Mucosa of stomach (tissue), 1 donor: Measurements from ENCODE around the gene PHRF1.

ENCODE experiments used
- H3K27me3 ChIP-seq: one replicate; pipeline ENCODE4 v1.7.0; 2013; ENCODE audit warnings: mild to moderate bottlenecking, low read length; ENCODE audit not compliant: control insufficient read depth, insufficient read depth
- H3K36me3 ChIP-seq: one replicate; pipeline ENCODE4 v1.7.0; 2013; ENCODE audit warnings: low read length; ENCODE audit not compliant: control insufficient read depth, insufficient read depth
- H3K4me1 ChIP-seq: one replicate; pipeline ENCODE4 v1.7.0; 2013; ENCODE audit warnings: mild to moderate bottlenecking, low read length; ENCODE audit not compliant: control insufficient read depth, insufficient read depth
- H3K4me3 ChIP-seq: one replicate; pipeline ENCODE4 v1.7.0; 2013; ENCODE audit warnings: low read length
- H3K9ac ChIP-seq: one replicate; pipeline ENCODE4 v1.7.0; 2013; ENCODE audit warnings: mild to moderate bottlenecking, low read length, moderate library complexity
- H3K9me3 ChIP-seq: one replicate; pipeline ENCODE4 v1.7.0; 2013; ENCODE audit warnings: mild to moderate bottlenecking, low read length, moderate library complexity; ENCODE audit not compliant: control insufficient read depth
- donor health status: Pancreatic carcinoma.

PHRF1 gene

GRCh38 chr11:627308-627576, 51.0 kb downstream of the PHRF1 start:
- Histone ChIP-seq H3K36me3 (no peaks in the 10 kb centered on the region), H3K9me3 (no peaks in the 10 kb centered on the region), H3K27me3 (peaks cover 4% of the 10 kb centered on the region), H3K4me1 (peaks cover 33% of the 10 kb centered on the region), H3K9ac (no peak overlapping the region), H3K4me3 (no peak overlapping the region)

GRCh38 chr11:628056-628455, 51.8 kb downstream of the PHRF1 start:
- H3K27me3 ChIP-seq, result peaks cover 4% of the 10 kb centered on the region
- H3K4me3 ChIP-seq, result no peak overlapping the region
- H3K9ac ChIP-seq, result no peak overlapping the region
- H3K9me3 ChIP-seq, result no peaks in the 10 kb centered on the region
- peaks cover 33% of the 10 kb centered on the region for H3K4me1 ChIP-seq
- H3K36me3 ChIP-seq, result no peaks in the 10 kb centered on the region

- Histone ChIP-seq H3K27me3 (peaks cover 4% of the 10 kb centered on the region), H3K9ac (no peak overlapping the region), H3K36me3 (no peaks in the 10 kb centered on the region), H3K4me3 (no peak overlapping the region), H3K9me3 (no peaks in the 10 kb centered on the region), H3K4me1 (peaks cover 23% of the 10 kb centered on the region)
These were observed 52.9 kb downstream of the PHRF1 start for GRCh38 chr11:629237-629583.

DNA sequence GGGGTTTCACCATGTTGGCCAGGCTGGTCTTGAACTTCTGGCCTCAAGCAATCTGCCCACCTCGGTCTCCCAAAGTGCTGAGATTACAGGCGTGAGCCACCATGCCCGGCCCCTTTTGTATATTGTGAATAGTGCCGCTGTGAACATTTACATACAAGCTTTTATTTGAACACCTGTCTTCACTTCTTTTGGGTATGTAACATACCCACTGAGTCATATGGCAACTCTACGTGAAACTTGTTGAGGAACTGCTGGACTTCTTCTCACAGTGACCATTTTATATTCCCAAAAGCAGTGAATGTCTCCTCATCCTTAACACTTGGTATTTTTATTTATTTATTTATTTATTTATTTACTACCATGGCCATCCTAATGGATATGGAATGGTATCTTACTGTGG, 54.6 kb downstream of the PHRF1 start:
- H3K9ac ChIP-seq, result no peak overlapping the region
- H3K4me3 ChIP-seq, result no peak overlapping the region
- H3K36me3 ChIP-seq, result no peaks in the 10 kb centered on the region
- H3K9me3 ChIP-seq, result no peaks in the 10 kb centered on the region
- H3K27me3 ChIP-seq, result peaks cover 1% of the 10 kb centered on the region
- H3K4me1 ChIP-seq, result peaks cover 8% of the 10 kb centered on the region

- no peak overlapping the region for H3K4me3 ChIP-seq
- H3K4me1 ChIP-seq, result peaks cover 6% of the 10 kb centered on the region
- no peak overlapping the region for H3K9ac ChIP-seq
- peaks cover 26% of the 10 kb centered on the region for H3K27me3 ChIP-seq
- H3K36me3 ChIP-seq, result no peaks in the 10 kb centered on the region
- no peaks in the 10 kb centered on the region for H3K9me3 ChIP-seq
These were observed 59.8 kb downstream of the PHRF1 start for GRCh38 chr11:635945-636510.

GRCh38 chr11:636511-637332, 60.5 kb downstream of the PHRF1 start, which contains the start of gene DRD4:
Gene DRD4, plus strand, starts transcription at chr11:637269. Its CDS starts 36 bp downstream, at chr11:637305.
- Histone ChIP-seq H3K4me3 (no peak within 1 kb of the TSS), H3K9ac (no peak within 1 kb of the TSS), H3K4me1 (peaks cover 6% of the 10 kb centered on the region), H3K36me3 (no peaks in the 10 kb centered on the region), H3K27me3 (peaks cover 26% of the 10 kb centered on the region), H3K9me3 (no peaks in the 10 kb centered on the region)

DNA sequence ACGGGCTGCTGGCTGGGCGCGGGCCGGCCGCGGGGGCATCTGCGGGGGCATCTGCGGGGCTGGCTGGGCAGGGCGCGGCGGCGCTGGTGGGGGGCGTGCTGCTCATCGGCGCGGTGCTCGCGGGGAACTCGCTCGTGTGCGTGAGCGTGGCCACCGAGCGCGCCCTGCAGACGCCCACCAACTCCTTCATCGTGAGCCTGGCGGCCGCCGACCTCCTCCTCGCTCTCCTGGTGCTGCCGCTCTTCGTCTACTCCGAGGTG, 61.0 kb downstream of the PHRF1 start:
- no peak overlapping the region for H3K9ac ChIP-seq
- peaks cover 26% of the 10 kb centered on the region for H3K27me3 ChIP-seq
- no peak overlapping the region for H3K4me3 ChIP-seq
- no peaks in the 10 kb centered on the region for H3K36me3 ChIP-seq
- no peaks in the 10 kb centered on the region for H3K9me3 ChIP-seq
- H3K4me1 ChIP-seq, result peaks cover 6% of the 10 kb centered on the region

GRCh38 chr11:637593-638521, 61.6 kb downstream of the PHRF1 start:
- H3K4me3 ChIP-seq, result no peak overlapping the region
- no peaks in the 10 kb centered on the region for H3K9me3 ChIP-seq
- H3K27me3 ChIP-seq, result peaks cover 26% of the 10 kb centered on the region
- no peak overlapping the region for H3K9ac ChIP-seq
- no peaks in the 10 kb centered on the region for H3K36me3 ChIP-seq
- H3K4me1 ChIP-seq, result peaks cover 6% of the 10 kb centered on the region

GRCh38 chr11:638631-639331, 62.5 kb downstream of the PHRF1 start:
- Histone ChIP-seq H3K4me1 (peaks cover 6% of the 10 kb centered on the region), H3K4me3 (no peak overlapping the region), H3K9me3 (no peaks in the 10 kb centered on the region), H3K27me3 (peaks cover 26% of the 10 kb centered on the region), H3K36me3 (no peaks in the 10 kb centered on the region), H3K9ac (no peak overlapping the region)

DNA sequence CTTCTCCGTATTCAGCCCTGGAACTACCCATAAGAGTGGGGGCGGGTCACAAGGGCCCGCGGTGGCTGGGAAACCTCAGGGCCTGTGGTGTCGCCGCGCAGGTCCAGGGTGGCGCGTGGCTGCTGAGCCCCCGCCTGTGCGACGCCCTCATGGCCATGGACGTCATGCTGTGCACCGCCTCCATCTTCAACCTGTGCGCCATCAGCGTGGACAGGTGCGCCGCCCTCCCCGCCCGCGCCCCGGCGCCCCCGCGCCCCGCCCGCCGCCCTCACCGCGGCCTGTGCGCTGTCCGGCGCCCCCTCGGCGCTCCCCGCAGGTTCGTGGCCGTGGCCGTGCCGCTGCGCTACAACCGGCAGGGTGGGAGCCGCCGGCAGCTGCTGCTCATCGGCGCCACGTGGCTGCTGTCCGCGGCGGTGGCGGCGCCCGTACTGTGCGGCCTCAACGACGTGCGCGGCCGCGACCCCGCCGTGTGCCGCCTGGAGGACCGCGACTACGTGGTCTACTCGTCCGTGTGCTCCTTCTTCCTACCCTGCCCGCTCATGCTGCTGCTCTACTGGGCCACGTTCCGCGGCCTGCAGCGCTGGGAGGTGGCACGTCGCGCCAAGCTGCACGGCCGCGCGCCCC, 63.2 kb downstream of the PHRF1 start:
- H3K27me3 ChIP-seq, result peaks cover 26% of the 10 kb centered on the region
- H3K4me3 ChIP-seq, result no peak overlapping the region
- no peaks in the 10 kb centered on the region for H3K36me3 ChIP-seq
- H3K9ac ChIP-seq, result no peak overlapping the region
- no peaks in the 10 kb centered on the region for H3K9me3 ChIP-seq
- H3K4me1 ChIP-seq, result peaks cover 8% of the 10 kb centered on the region

GRCh38 chr11:640021-640706, 63.9 kb downstream of the PHRF1 start:
- Histone ChIP-seq H3K36me3 (no peaks in the 10 kb centered on the region), H3K27me3 (peaks cover 26% of the 10 kb centered on the region), H3K4me3 (no peak overlapping the region), H3K4me1 (peaks cover 9% of the 10 kb centered on the region), H3K9ac (no peak overlapping the region), H3K9me3 (no peaks in the 10 kb centered on the region)
